Islet of Langerhans (tissue), 1 donor: ENCODE results near the gene SMYD3.
"Not testable (repeated sequence)": the region's sequence is repeated elsewhere in the genome, so short reads cannot be mapped to it uniquely, and the experiment has no call there.

ENCODE experiments used
- FAIRE-seq: peaks from one replicate; lab custom pipeline; 2011; peaks lifted over from hg19 to GRCh38; lab: Jason Lieb, UNC

Gene SMYD3

DNA sequence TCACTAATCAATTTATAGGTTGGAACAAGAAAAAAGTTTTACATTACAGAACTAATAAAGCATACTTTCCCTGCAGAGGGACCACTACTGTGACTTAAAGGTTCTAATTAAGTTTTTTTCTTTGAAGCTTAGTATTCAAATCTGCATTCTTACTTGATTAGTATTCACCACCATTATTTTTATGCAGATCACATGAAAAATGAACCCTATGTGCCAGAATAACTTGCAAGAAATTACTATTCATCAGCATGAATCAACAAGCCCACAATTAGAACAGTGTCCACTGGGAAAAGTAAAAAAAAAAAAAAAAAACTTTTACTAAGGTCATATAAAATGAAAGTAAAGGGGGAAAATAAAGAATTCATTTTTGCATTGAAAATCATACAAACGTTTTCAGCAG, 90.8 kb downstream of the SMYD3 start:
- FAIRE-seq, result no peak

DNA sequence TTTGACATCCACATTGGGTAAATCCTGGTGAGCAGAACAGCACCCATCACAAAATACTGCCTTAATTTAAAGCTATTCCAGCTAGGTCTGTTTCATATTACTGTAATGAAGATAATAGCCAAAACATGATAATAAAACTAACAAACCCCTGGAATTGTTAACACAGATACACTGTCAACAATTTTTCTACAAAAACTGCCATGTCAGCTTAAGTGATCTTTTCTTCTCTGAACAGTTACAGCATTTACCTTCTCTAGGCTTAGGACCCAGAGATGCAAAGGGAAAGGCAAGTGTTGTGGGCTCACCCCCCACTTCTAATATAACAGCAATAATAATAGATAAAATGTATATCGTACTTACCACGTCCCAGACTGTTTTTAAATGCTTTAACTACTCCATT, 92.1 kb downstream of the SMYD3 start:
- no peak for FAIRE-seq

DNA sequence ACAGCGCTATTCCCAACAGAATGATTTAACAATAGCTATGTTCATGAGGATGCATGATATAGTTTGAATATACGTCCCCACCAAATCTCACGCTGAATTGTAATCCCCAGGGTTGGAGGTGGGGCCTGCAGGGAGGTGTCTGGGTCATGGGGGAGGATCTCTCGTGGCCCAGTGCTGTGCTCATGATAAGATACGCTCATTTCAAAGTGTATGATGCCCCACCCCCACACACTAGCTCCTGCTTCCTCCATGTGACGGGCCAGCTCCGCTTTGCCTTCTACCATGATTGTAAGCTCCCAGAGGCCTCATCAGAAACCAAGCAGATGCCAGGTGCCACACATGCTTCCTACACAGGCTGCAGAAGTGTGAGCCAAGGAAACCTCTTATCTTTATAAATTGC, 93.6 kb downstream of the SMYD3 start:
- FAIRE-seq, result no peak

DNA sequence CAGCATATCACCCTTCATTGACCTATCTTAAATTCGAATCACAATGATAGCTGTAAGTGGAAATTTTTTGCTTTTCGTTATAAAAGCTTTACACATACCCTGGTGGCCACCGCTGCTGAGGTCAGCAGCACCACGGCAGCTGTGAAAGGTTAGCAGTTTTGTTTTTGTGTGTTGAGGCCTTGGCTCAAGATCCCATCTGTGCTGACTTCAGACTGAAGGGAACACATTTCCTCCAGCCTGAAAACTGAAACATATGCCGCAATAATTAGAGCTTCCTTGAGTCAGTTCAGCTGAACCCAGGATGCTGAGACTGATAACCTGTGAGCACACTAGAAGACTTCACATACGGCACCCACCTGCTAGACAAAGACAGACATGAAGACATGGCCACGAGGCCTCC, 103.0 kb downstream of the SMYD3 start:
- FAIRE-seq, result no peak

DNA sequence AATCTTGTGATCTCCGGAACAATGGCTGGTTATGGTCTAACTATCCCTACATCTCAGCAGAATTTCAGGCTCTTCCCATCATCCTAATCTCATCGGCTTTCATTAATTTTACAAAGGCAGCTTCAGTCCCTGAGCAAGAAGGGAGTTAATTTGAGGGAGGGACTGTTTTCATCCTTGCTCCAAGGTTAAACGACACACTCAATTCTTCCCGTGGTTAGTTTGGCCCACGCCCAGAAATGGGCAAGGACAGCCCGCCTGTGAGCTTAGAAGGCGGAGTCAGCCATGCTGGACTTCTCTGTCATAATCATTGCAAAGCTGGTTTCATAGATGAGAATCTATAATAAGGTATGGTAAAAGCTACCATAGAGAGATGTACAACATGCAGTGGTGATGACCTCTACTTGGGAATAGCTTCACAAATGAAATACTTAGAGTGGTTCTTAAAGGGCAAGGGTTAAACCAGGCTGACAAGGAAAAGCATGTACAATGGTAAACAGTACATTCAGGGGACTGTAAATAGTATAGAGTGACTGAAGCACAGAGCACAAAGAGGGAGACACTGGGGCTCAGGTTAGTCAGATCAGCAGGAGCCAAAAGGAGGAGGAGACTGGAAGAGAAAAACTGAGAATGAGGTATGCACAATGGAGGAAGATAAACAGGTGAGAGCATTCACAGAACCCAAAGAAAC, 108.8 kb downstream of the SMYD3 start:
- FAIRE-seq, result no peak

DNA sequence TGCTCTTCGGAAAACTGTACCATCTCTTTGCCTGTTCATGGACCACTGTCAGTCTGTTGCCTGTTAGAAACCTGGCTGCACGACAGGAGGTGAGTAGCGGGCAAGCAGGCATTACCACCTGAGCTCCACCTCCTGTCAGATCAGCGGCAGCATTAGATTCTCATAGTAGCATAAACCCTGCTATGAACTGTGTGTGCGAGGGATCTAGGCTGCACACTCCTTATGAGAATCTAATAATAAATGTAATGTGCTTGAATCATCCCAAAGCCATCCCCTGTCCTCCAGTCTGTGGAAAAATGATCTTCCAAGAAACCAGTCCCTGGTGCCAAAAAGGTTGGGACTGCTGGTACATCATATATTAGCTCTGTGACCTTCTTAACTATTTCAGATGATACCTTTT, 110.0 kb downstream of the SMYD3 start:
- FAIRE-seq, result no peak

DNA sequence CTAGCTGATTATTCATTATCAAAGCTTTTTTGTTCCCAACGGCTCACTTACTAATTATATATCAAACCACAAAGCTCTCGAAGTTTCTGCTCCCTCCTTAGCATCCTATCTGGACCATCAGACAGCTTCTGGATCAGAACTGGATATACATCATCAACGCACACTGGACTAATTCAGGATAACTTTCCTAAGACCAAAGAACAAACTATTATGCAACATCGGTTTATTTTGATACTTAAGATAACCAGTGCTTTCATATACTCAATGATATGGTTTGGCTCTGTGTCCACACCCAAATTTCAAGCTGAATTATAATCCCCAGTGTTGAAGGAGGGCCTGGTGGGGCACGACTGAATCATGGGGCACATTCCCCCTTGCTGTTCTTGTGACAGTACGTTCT, 110.8 kb downstream of the SMYD3 start:
- no peak for FAIRE-seq

DNA sequence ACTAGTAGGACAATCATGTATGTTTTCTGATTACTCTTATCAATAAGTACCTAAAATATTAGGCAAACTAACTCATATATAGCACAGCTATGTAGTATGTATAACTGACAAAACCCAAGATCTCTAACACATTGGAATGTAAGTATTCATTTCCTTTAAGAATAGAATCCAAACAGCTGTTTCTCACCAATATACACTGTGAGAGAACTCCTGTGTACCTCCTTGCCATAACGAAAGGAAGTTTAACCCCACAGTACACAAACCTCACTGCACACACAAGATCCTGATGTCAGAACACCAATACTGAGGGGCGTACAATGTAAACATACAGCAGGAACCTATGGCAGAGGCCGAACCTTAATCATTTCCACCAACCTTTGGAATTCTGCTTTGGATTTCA, 113.0 kb downstream of the SMYD3 start:
- no peak for FAIRE-seq

DNA sequence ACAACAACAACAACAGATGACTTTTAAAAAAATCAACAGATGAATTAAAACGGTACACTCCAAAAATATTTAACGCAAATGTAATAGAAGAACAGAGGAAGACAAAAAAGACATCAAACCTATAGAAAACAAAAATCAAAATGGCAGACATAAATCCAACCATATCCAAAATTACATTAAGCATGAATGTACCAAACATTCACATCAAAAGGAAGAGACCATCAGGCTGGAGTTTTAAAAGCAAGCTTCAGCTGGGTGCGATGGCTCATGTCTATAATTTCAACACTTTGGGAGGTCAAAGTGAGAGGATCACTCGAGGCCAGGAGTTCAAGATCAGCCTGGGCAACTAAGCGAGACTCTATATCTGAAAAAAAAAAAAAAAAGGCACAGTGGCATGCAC, 116.2 kb downstream of the SMYD3 start:
- no peak for FAIRE-seq

DNA sequence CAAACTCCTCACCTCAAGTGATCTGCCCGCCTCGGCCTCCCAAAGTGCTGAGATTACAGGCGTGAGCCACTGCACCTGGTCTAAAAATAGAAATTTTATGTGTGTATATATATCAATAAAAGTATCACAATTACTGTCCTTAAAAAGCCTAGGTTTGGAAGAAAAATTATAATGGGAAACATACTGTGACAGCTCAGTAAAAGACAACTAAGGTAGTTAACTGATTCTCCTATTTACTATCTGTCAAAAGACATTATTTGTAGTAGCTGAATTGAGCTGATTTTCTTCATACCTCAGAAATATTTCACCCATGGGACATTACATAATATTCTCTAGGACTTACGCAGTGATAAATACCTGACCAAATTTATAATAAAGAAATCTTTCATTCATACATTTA, 122.5 kb downstream of the SMYD3 start:
- FAIRE-seq, result no peak

DNA sequence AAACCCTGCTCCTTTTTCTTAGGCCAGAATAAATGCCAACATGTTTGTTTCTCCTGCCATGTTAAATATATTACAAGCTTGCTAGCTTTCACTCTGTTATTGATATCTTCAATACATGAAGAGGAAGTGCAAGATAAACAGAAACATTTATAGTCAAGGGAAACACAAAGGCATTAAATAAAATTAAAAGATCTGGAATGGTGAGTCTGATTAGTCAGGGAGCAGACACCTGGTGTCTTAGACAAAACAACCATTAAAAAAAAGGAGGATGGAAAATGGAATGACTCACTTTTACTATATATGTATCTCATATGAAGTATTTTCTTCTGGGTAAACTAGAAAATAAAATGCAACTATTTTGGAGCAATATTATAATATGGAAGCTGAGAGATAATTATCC, 123.3 kb downstream of the SMYD3 start:
- FAIRE-seq, result no peak

DNA sequence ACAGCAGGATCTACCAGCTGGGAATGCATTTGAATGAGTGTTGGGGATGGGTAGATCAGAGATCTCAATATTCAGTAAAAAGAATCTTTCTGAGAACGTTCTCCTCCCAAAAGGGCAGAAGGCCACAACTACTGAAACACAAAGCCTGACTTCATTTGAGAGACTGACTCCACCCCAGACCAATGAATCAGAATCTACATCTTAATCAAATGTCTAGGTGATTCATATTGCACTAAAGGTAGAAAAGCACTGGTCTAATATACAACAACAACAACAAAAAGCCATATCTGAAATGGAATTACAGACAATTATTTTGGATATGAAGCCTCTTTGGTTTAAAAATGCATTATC, 123.9 kb downstream of the SMYD3 start:
- FAIRE-seq, result no peak

DNA sequence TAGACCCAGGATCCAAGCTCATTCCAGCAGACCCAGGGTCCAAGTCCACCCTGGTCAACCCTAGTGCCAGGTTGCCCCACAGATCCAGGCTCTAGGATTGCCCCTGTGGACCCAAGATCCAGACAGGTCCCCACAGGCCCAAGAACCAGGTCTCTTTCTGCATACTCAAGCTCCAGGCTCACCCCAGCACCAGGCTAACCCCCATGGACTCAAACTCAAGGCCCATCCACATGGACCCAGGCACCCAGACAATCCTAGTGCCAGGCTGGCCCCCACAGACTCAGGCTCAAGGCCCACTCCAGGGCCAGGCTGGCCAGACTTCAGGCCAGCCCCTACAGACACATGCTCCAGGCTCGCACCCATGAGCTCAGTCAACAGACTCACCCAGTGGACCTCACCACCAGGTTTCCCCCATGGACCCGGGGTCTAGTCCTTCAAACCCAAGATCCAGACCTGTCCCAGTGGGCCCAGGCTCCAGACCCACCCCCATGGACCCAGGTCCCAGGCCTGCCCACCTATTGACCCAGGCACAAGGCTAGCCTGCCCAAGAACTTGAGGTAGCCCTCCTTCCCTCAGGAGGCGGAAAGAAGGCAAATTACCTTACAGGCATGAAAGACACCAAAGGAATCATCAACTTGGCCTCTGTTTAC, 124.4 kb downstream of the SMYD3 start:
- no peak for FAIRE-seq

DNA sequence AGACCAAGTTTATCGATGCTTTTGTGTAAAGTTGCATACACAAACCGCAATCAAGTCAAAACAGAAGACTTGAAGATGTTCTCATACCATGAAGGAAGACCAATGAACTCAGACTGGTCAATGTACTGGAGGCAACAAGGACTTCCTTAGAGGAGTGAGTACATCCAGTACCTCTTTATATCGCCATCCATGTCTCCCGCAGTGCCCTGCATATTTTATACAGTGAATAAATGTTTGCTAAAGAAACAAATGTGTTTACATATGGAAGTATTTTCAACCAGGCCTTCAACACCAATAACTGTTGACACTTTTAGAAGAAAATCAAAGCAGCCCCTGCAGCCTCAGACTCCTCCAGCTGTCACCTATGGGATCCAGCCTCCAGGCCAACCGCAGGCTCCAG, 125.6 kb downstream of the SMYD3 start:
- no peak for FAIRE-seq

DNA sequence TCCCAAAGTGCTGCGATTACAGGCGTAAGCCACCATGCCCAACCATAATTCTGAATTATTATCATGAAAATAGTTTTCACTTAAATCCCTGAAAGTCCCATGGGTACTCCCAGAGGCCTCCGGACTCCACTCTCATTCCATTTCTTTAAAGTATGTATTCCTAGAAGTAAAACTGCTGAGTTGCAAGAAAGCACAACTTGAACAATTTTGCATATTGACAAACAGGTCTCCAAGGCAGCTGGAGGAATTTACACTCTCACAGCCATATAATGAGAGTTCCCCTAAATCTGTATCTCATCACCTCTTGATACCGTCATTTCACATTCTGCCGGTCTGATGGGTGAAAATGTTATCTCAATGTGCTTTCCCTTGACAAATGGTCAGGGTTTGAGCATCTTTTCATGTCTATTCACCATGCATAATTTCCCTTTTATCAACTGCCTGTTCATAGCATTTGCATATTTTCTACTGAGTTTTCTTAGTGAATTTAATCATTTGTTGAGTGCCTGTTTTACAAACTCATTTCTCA, 129.4 kb downstream of the SMYD3 start:
- FAIRE-seq, result no peak

DNA sequence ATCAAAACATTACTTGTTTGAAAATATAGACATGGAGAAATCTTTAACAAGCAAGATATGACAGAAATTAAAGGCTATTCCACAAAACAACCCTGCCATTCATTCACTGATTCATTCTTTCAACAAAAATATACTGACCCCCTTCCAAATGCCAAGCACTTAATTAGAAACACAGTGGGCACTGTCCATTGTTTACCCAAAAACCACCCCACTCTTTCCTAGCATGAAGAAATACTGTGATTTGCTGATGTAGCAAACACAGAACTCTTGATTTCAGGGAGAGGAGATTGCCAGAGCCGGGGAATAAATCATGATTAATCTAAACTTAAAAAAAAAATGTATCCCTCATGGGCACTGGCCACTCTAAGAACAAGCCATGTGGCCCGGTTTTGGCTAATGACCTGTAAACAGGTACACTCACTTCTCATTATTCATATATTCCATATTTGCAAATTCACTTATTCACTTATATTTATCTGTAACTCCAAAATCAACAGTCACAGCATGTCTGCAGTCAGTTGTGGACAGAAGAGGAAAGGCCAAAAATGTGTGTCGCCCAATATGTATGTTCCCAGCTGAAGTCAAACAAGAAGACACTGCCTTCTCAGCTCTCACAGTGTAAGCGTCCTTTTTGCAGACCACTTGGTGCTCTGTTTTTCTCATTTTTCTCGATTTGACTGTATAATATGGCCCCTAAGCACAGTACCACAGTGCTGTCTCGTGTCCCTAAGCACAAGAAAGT, 133.1 kb downstream of the SMYD3 start:
- FAIRE-seq, result no peak

DNA sequence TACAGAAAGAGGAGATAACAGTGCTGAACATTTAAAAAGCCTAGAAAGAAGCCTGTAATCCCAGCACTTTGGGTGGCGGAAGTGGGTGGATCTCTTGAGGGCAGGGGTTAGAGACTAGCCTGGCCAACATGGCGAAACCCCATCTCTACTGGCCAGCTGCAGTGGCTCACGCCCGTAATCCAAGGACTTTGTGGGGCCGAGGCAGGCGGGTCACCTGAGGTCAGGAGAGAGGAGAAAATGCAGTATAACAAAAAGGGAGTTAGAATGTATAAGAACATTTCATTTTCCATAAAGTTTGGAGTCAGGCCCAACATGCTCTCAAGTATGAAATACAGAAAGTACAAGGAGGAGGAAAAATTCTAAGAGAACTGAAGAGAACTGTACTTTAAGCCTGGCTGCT, 134.5 kb downstream of the SMYD3 start:
- no peak for FAIRE-seq

DNA sequence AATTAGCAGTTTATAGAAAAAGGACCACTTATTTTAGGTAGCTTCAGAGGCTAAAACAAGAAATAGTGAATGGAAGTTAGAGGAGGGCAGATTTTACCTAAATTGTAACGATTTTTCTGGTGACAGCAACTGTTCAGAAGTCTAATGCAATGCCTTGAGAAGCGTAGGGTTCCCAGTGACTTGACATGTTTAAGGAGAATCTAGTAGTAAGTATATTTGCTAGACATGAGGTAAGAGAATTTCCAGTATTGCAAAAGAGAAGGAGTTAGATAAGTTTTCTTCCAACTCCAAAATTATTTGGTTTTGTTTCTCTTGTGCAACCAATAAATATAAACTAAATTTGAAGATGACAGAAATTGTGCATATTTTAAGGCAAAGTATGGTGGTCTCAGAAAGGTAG, 140.0 kb downstream of the SMYD3 start:
- no peak for FAIRE-seq

DNA sequence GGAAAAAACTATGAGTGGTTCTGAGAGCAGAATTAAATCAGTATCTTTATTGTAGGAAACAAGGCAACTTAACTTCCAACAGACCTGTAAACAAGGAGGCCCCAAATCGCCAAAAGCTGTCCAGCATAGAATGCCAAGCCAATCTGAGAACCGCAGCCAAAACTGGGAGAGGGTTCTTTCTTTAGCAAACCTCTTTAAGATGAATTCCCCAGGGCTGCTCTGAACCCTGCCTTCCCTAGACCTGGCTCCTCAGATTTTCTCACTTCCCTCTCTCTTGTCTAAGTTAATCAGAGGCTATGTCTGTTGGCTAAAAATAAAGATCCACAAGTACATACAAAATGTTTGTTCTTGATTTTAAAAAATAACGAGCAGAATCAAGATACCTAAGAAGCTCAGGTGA, 141.4 kb downstream of the SMYD3 start:
- FAIRE-seq, result no peak

DNA sequence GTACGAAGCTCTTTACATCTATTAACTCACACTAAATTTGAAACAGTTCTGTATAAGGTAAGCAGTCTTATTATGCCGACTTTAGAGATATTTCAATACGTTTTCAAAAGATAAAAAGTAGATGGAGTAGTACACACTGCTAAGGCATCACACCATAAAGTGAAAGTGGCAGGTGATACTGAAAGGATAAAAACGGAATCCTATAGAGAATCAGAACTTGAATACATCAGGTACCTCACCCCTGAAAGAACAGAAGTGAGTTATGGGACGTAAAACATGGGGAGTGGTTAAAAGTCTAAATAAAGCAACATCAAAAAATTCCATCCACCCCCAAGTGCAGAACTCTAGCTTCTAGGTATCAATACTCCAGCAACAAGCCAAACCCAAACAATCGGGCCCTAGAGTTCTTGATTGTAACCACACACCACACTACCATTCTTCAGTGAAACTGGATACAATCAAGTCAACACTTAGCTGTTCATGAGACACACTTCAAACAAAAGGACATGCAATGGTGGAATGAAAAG, 142.6 kb downstream of the SMYD3 start:
- FAIRE-seq, result no peak

DNA sequence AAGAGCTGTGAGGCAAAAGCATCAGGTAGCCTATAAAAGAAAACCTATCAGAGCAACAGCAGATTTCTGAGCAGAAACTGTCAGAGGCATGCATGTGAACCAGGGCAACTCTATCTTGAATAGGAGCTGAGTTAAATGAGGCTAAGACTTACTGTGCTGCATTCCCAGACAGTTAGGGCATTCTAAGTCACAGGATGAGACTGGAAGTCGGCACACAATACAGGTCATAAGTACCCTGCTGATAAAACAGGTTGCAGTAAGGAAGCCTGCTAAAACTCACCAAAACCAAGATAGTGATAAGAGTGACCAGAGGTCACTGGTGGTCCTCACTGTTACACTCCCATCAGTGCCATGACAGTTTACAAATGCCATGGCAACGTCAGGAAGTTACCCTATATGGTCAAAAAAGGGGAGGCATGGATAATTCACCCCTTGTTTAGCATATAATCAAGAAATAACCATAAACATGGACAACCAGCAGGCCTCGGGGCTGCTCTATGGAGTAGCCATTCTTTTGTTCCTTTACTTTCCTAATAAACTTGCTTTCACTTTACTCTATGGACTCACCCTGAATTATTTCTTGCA, 150.0 kb downstream of the SMYD3 start:
- not testable (repeated sequence) for FAIRE-seq

DNA sequence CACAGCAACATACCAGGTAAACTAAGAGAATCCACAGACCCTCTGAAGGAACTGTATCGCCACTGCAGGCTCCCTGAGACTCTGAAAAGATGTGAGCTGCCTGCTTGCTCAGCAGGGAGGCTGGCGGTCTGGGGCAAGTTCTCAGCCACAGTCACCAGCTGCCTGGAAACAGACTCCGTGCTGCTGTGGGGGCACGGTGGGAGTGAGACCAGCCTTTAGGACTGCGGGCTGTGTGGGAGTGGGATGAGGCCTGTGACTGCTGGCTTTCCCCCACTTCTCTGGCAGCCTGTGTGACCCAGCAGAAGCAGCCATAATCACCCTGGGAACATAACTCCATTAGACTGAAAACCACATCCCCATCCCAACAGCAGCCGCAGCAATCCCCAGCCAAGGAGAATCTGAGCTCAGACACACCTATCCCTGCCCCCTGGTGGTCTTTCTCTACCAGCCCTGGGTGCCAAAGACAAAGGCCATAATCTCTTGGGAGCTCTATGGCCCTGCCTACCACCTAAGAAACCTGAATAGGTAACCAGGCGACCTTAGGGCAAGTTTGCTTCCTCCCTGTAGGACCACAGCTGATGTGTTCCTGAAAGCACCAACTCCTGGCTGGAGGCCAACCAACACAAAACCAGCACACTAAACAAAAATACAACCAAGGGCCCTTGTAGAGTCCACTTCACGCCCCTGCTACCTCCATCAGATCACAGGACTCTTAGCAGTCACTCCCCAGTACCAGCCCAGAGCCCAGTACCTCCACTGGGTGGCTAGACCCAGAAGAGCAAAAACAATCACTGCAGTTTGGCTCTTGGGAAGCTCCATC, 151.5 kb downstream of the SMYD3 start:
- no peak for FAIRE-seq
